HG03460 (cell line): Measurements from ENCODE around the gene TBC1D3D.
"Not testable (repeated sequence)": the region's sequence is repeated elsewhere in the genome, so short reads cannot be mapped to it uniquely, and the experiment has no call there.

ENCODE experiments used
- ATAC-seq: cut with Tn5 transposase; IDR thresholded peaks from one replicate; pipeline ENCODE4 v1.9.1; 2021; ENCODE audit not compliant: unreplicated experiment

TBC1D3D gene

DNA sequence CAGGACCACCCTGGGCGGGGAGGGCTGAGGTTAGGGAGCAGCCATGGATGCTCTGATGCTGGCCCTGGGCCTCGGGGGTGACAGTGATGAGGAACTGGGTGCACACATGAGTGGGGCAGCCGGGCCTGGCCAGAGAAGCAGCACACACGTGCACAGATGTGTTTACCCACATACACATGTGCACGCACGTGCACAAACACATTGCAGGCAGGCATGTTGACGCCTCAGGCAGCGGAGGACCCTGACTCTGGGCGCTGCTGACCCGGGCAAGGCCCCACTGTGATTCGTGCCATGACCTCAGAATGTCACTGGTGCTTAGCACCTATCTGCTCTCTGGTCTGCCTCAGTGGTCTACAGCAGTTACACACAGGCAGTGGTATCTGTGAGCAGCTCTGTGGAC lies at the start of gene TBC1D3D:
TBC1D3D (plus strand) TSS at position 301 of the 400 bp plus-strand sequence. CDS start 1,585 bp downstream, outside the sequence.
- not testable (repeated sequence) for ATAC-seq

DNA sequence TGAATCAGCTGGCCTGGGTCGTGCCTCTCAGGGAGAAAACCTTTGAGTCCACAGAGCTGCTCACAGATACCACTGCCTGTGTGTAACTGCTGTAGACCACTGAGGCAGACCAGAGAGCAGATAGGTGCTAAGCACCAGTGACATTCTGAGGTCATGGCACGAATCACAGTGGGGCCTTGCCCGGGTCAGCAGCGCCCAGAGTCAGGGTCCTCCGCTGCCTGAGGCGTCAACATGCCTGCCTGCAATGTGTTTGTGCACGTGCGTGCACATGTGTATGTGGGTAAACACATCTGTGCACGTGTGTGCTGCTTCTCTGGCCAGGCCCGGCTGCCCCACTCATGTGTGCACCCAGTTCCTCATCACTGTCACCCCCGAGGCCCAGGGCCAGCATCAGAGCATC lies 14.8 kb upstream of the TBC1D3D start, which contains the start of gene TBC1D3L:
TBC1D3L (minus strand) TSS at position 101 of the 400 bp plus-strand sequence. CDS start 1,540 bp downstream, outside the sequence.
- ATAC-seq: not testable (repeated sequence)
